HepG2 (cell line): Measurements from ENCODE around the gene TADA2A. TPM values are rescaled to one million over a fixed set of nuclear protein-coding genes. Genes with fewer than 3 reads are reported as not detected.

Source experiments
- AGO2 ChIP-seq: fragments of 200-400 bp; formaldehyde crosslinking; optimal IDR thresholded peaks from 2 replicates; pipeline ENCODE3; 2017; ENCODE audit warnings: mild to moderate bottlenecking, low read depth, low read length, moderate library complexity
- DNMT1 ChIP-seq: sonication (generic); formaldehyde crosslinking; IDR thresholded peaks from 2 replicates; pipeline ENCODE4 v1.5.1; 2020; ENCODE audit warnings: mild to moderate bottlenecking, missing genetic modification reagents
- EP300 ChIP-seq, 3 experiments: sonication (generic) in 1 of 3; formaldehyde crosslinking in 1 of 3; IDR thresholded peaks; 2 replicates each; pipeline versions ENCODE4 v1.5.1 to v1.6.1; 2011 to 2020; ENCODE audit warnings: low read depth in 2 of 3, low read length in 2 of 3, borderline replicate concordance in 1 of 3, improper control_type of control experiment in 1 of 3, mild to moderate bottlenecking in 1 of 3, missing genetic modification reagents in 1 of 3, moderate library complexity in 1 of 3
- FOXP4 ChIP-seq: sonication (generic); formaldehyde crosslinking; IDR thresholded peaks from 2 replicates; pipeline ENCODE4 v1.4.0; 2020; ENCODE audit warnings: missing genetic modification reagents
- HDAC2 ChIP-seq: sonication (generic); formaldehyde crosslinking; IDR thresholded peaks from 2 replicates; pipeline ENCODE4 v1.4.0; 2020; ENCODE audit warnings: missing genetic modification reagents
- HMG20B ChIP-seq: conservative IDR thresholded peaks from 2 replicates; pipeline ENCODE4 v1.6.1; 2016; ENCODE audit warnings: missing genetic modification reagents, missing compliant biosample characterization
- HNRNPH1 ChIP-seq: fragments of 200-400 bp; formaldehyde crosslinking; optimal IDR thresholded peaks from 2 replicates; pipeline ENCODE3; 2017; ENCODE audit warnings: mild to moderate bottlenecking, low read depth, low read length
- MAFG ChIP-seq: sonication (generic); formaldehyde crosslinking; IDR thresholded peaks from 2 replicates; pipeline ENCODE4 v1.5.1; 2020; ENCODE audit warnings: mild to moderate bottlenecking, missing genetic modification reagents
- MEF2D ChIP-seq: sonication (generic); formaldehyde crosslinking; IDR thresholded peaks from 2 replicates; pipeline ENCODE4 v1.5.1; 2020; ENCODE audit warnings: mild to moderate bottlenecking, missing genetic modification reagents
- NONO ChIP-seq, 2 experiments: fragments of 450-650 bp in 1 of 2; sonication (generic) in 1 of 2; formaldehyde crosslinking in 1 of 2; IDR thresholded peaks in 1 of 2; conservative IDR thresholded peaks in 1 of 2; 2 replicates each; pipeline versions ENCODE4 v1.6.1 to v1.8.0; 2017 to 2022; ENCODE audit warnings: mild to moderate bottlenecking in 1 of 2, missing genetic modification reagents in 1 of 2, moderate library complexity in 1 of 2
- POLR2G ChIP-seq: fragments of 200-400 bp; formaldehyde crosslinking; IDR thresholded peaks from 2 replicates; pipeline ENCODE4 v1.6.1; 2018; ENCODE audit warnings: mild to moderate bottlenecking, low read depth, low read length, moderate library complexity
- REST ChIP-seq, 2 experiments: IDR thresholded peaks; 2 replicates each; pipeline ENCODE4 v1.6.1; 2011 to 2012; ENCODE audit warnings: low read length in 2 of 2, borderline replicate concordance in 1 of 2, low read depth in 1 of 2, mild to moderate bottlenecking in 1 of 2, moderate library complexity in 1 of 2
- SMAD1 ChIP-seq: sonication (generic); formaldehyde crosslinking; IDR thresholded peaks from 2 replicates; pipeline ENCODE4 v1.4.0; 2020; ENCODE audit warnings: missing genetic modification reagents, low read depth, mild to moderate bottlenecking, borderline replicate concordance
- SMYD3 ChIP-seq: sonication (generic); formaldehyde crosslinking; IDR thresholded peaks from 2 replicates; pipeline ENCODE4 v1.8.1; 2023; ENCODE audit warnings: mild to moderate bottlenecking, missing genetic modification reagents
- ZBTB25 ChIP-seq: IDR thresholded peaks from 2 replicates; pipeline ENCODE4 v1.6.1; 2018; ENCODE audit warnings: missing genetic modification reagents
- ZFP1 ChIP-seq: IDR thresholded peaks from 2 replicates; pipeline ENCODE4 v1.6.1; 2016
- ZNF136 ChIP-seq: sonication (generic); formaldehyde crosslinking; IDR thresholded peaks from 2 replicates; pipeline ENCODE4 v1.8.1; 2022; ENCODE audit warnings: low read depth, mild to moderate bottlenecking, moderate library complexity, missing genetic modification reagents
- ZNF251 ChIP-seq: sonication (generic); formaldehyde crosslinking; IDR thresholded peaks from 2 replicates; pipeline ENCODE4 v1.9.0; 2021; ENCODE audit warnings: mild to moderate bottlenecking, missing genetic modification reagents
- ZNF644 ChIP-seq: IDR thresholded peaks from 2 replicates; pipeline ENCODE4 v1.6.1; 2016; ENCODE audit warnings: low read depth
- ZNF75D ChIP-seq: sonication (generic); formaldehyde crosslinking; IDR thresholded peaks from 2 replicates; pipeline ENCODE4 v1.8.1; 2023; ENCODE audit warnings: missing genetic modification reagents, mild to moderate bottlenecking, borderline replicate concordance
- ZNF761 ChIP-seq: sonication (generic); formaldehyde crosslinking; conservative IDR thresholded peaks from 2 replicates; pipeline ENCODE4 v1.4.0; 2020; ENCODE audit warnings: mild to moderate bottlenecking, missing genetic modification reagents
- ZNF777 ChIP-seq: sonication (generic); formaldehyde crosslinking; IDR thresholded peaks from 2 replicates; pipeline ENCODE4 v1.4.0; 2020; ENCODE audit warnings: missing genetic modification reagents
- ZNF782 ChIP-seq: sonication (generic); formaldehyde crosslinking; IDR thresholded peaks from 2 replicates; pipeline ENCODE4 v1.4.0; 2020; ENCODE audit warnings: missing genetic modification reagents, mild to moderate bottlenecking, borderline replicate concordance
- ZNF879 ChIP-seq: sonication (generic); formaldehyde crosslinking; IDR thresholded peaks from 2 replicates; pipeline ENCODE4 v1.8.1; 2023; ENCODE audit warnings: missing genetic modification reagents
- polyA plus RNA-seq, 8 experiments: library from polyadenylated mRNA; depleted of rRNA in 3 of 8; stranded (reverse) in 7 of 8; unstranded in 1 of 8; fragments of >200 nt; fragmentation: Illumina TruSeq in 4 of 8; extraction: Trizol in 4 of 8; gene quantifications; 2 replicates each; pipeline versions ENCODE4 v1.2.1 to v1.2.3, GENCODE V29; 2011 to 2016; ENCODE audit warnings: low read depth in 4 of 8, missing spikeins in 1 of 8, mixed read lengths in 1 of 8; ENCODE audit not compliant: insufficient read depth in 1 of 8
- total RNA-seq, 5 experiments: library from RNA; depleted of rRNA; stranded (reverse); fragments of >200 nt; fragmentation: Illumina TruSeq; extraction: Trizol; gene quantifications; 2 replicates each; pipeline ENCODE4 v1.2.3, GENCODE V29; 2016; ENCODE audit warnings: low read depth in 1 of 5

Gene TADA2A
- total and polyA plus RNA-seq, 2 of the 13 experiments (the other 11 are each of a cell fraction or from before 2014, with no cell fraction given): 8.0 to 14.0 TPM

- TF ChIP-seq ZBTB25 (CRISPR knock-in tag): no peak
- TF ChIP-seq FOXP4 (CRISPR knock-in tag): 0 out of 2 replicates have a peak, but pooled peaks have one; percentile 16
- TF ChIP-seq ZNF879 (CRISPR knock-in tag): no peak
- TF ChIP-seq ZNF782: no peak
- TF ChIP-seq ZNF644 (CRISPR knock-in tag): no peak
- no peak for TF ChIP-seq REST (IDR thresholded peaks at IDR 0.05; ENCODE audit: borderline replicate concordance in 1 of 2, low read depth in 1 of 2, low read length in 2 of 2)
- TF ChIP-seq SMAD1 (CRISPR knock-in tag): no peak
- no peak for TF ChIP-seq POLR2G
- no peak for TF ChIP-seq HNRNPH1
- TF ChIP-seq ZNF777 (CRISPR knock-in tag): no peak
- no peak for TF ChIP-seq HMG20B (CRISPR knock-in tag)
- no peak for TF ChIP-seq NONO (IDR thresholded peaks at IDR 0.05)
- TF ChIP-seq NONO (CRISPR knock-in tag; conservative IDR thresholded peaks at IDR 0.05): 0 out of 2 replicates have a peak, but pooled peaks have one; percentile 32
- TF ChIP-seq ZNF761 (CRISPR knock-in tag): no peak
- no peak for TF ChIP-seq MAFG
- TF ChIP-seq ZNF251 (CRISPR knock-in tag): no peak
- TF ChIP-seq EP300 (IDR thresholded peaks at IDR 0.05; ENCODE audit: low read depth in 2 of 2, low read length in 2 of 2): 0 out of 4 replicates have a peak, but pooled peaks of 1 of the 2 experiments have one; percentile 20
- no peak for TF ChIP-seq EP300 (CRISPR knock-in tag; IDR thresholded peaks at IDR 0.05; ENCODE audit: borderline replicate concordance)
- TF ChIP-seq DNMT1 (CRISPR knock-in tag): no peak
- no peak for TF ChIP-seq MEF2D (CRISPR knock-in tag)
- 0 out of 2 replicates have a peak, but pooled peaks have one; percentile 12 for TF ChIP-seq ZNF136
- no peak for TF ChIP-seq AGO2
- no peak for TF ChIP-seq SMYD3 (CRISPR knock-in tag)
- TF ChIP-seq HDAC2 (CRISPR knock-in tag): no peak
- no peak for TF ChIP-seq ZNF75D
- TF ChIP-seq ZFP1 (CRISPR knock-in tag): no peak
Measured at GRCh38 chr17:37494401-37494831, 87.7 kb downstream of the TADA2A start (continued).
